Left colon (tissue), 2 donors: ENCODE measurements around the gene GSTM5. TPM values are rescaled to one million over a fixed set of nuclear protein-coding genes. Genes with fewer than 3 reads are reported as not detected.
"Not testable (repeated sequence)": the region's sequence is repeated elsewhere in the genome, so short reads cannot be mapped to it uniquely, and the experiment has no call there.

Experiments
- ATAC-seq: fragments of 200-7000 bp; cut with Tn5 transposase; one replicate; pipeline ENCODE4 v1.9.1; 2020; ENCODE audit warnings: mild to moderate bottlenecking, moderate library complexity
- DNase-seq, 2 donors: peaks; one replicate each; pipeline ENCODE4 v3.0.0-alpha.2; 2020
- intact Hi-C, 2 donors: fragments of 100-400 bp; cut with DNase I in 1 of 2; cut with micrococcal nuclease in 1 of 2; formaldehyde crosslinking; loops; one replicate each; pipeline versions ENCODE4 v1.11.2 to v1.14.0; 2022; cut with DNase I, micrococcal nuclease
- total RNA-seq, 2 donors: library from RNA; stranded (reverse); fragmentation: NEBNext Ultra II Directional; extraction: Animal tissue kit (Norgen Biotek cat#: 25700); gene quantifications; one replicate each; pipeline ENCODE4 v1.2.1, GENCODE V29; 2021
- donor health status: DM: no; HTN: no; CAD: no.
- donor health status: DM: yes; HTN: yes; CAD: no.

Gene GSTM5
- total RNA-seq, 2 donors from 2014 or later, result 0.73 to 5.1 TPM

DNA sequence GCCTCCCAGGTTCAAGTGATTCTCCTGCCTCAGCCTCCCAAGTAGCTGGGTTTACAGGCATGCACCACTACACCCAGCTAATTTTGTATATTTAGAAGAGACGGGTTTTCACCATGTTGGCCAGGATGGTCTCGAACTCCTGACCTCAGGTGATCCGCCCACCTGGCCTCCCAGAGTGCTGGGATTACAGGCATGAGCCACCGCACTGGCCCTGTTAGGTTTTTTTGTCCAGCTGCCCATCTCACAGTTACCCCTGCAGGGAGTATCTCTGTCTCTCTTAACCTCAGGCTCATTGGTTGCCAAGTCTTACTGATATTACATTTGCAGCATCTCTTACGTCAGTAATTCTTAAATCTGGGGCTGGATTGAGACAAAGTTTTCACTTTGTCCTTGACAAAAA is 44.3 kb downstream of the GSTM5 start:
- ATAC-seq, DNase-seq, intact Hi-C loops: not testable (repeated sequence)

GRCh38 chr1:109756848-109757521 is 44.9 kb downstream of the GSTM5 start:
- ATAC-seq, result no peak
- intact Hi-C loops, result no loop called here
- DNase-seq, result no peak

GRCh38 chr1:109757936-109758786 is 46.1 kb downstream of the GSTM5 start:
- ATAC-seq, result no peak
- intact Hi-C loops, result no loop called here
- no peak for DNase-seq

DNA sequence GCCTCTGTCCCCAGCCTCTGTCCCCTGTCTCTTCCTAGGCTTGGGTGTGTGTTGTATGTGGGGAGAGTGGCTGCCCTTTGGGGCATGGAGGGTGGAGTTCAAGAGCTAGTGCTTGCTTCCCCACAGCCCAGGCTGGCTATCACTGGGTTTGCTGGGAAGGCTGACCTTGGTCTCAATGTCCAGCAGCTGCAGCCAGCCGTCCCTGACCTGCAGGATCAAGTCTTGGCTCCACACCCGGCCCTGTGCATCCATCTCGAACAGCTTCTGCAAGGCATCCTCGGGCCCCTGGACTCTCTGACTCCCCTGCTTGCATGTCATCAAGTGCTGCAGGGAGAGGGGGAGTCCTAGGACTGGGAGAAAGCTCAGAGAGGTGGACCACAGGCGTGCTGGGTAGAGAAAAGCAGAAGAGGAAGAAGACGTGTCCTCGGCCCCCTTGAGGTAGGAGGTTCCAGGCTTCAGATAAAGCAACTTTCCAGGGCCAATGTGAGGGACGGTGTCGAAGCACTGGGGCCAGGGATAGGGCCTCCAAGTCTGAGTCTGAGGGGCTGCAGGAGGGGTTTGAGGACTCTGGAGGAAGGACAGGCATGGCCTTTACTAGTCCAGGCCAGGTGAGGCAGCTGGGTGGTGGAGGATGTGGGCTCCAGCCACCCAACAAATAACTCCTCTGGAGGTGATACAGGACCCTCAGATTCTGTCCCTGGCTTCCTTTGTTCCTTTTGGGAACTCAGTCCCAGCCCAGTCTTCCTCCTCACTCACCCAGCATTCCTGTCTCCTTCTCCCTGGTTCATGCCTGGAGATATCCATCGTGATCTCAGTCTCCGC is 47.7 kb downstream of the GSTM5 start:
- intact Hi-C loops, result no loop called here
- ATAC-seq, result no peak
- DNase-seq, result peak in 1 of 2 donors; percentile 11

DNA sequence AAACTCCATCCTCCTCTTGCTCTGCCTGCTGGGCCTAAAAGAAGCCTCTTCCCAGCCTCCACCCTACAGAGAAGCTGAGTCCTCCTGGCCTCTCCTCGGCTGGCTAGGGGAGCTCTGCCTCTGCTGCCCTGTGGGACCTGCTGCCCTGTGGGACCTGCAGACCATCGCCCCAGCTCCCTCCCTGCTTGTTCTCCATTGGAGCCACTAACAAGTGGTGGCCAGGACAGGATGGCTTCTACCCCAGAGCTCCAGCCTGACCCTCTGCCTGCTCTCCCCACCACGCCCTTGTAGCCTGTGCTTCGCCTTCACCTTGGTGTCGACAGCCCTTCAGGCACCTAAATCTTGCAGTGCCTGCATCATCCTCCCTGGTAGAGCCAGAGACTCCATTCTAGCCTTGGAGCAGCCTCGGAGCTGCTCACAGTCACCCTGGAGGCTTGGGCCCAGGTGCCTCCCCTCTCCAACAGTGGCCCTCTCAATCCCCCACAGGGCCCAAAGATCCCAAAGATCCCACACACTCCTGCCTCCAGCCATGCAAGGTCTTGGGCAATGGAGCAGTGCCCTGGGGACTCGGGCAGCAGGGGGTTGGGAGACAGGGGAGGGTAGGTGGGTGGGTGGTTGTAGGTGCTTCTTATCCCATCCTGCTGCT is 48.7 kb downstream of the GSTM5 start:
- intact Hi-C loops, result no loop called here
- DNase-seq, result peak in 1 of 2 donors; percentile 21
- no peak for ATAC-seq

- DNase-seq, result peak in 1 of 2 donors; percentile 46
- intact Hi-C loops, result no loop called here
Observed at GRCh38 chr1:109761227-109762038, 49.4 kb downstream of the GSTM5 start.

DNA sequence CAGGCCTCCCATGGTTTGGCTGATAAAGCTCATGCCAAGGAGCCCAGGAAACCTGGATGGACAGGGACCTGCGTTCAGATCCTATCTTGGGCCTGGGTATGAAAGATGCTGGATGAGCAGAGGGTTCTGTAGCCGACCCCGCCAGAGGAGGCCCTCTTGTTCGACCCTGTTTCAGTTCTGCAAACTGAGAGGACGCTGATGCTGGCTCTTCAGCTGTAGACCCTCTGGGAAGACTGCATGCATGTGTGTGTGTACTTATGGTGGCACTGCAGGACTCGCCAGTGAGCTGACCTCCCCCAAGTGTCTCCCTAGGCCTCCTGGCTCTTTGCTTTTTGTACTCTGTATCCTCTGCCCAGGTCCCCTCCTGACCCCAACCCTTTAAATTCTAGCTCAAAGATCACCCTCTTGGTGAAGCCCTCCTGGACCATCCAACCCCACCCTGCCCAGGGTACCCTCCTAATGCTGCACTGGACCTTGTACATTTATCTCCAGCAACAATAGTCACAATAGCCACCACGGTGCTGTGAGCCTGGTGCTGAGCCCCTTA is 50.1 kb downstream of the GSTM5 start:
- ATAC-seq, result no peak
- intact Hi-C loops, result no loop called here
- peak in 1 of 2 donors; percentile 23 for DNase-seq

More at GRCh38 chr1:109761227-109762038, 49.4 kb downstream of the GSTM5 start:
- ATAC-seq, result no peak

GRCh38 chr1:109762821-109763645 is 51.0 kb downstream of the GSTM5 start:
- ATAC-seq, result peak; percentile 58
- intact Hi-C loops, result no loop called here
- DNase-seq, result peak; percentile 50 to 63

DNA sequence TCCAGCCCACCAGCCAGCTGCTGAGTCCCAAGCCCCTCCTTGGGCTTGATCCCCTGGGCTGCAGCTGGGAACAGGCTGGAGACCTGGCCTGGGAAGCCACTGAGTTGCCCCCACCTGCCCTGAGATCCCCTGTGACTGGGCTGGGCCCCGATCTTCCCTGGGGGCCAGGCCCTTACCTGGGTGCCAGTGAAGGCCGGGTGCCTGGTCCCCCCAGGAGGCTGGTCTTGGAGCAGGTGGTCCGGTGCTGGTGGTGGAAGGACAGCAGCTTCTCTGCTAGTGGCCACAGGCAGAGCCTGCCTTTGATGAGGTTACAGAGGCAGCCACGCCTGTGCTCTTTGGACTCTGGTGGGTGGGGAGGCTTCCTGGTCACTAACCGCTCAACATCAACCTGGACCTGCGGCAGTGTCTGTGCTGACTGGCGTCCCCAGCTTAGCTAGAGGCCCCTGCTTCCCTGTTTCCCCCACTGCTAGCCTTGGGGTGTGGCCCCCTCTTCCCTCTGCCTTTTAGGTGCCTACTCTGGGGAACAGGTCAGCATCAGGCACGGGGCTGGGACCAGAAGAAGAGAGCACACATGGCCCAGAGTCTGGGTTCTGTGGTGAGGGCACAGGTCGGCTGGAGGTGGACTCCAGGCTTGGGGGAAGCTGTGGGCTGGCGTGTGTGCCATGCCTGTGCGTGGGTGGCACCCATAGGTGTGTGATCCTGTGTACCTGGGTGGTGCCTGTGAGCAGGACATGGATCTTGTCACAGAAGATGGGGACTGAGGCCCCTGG is 51.8 kb downstream of the GSTM5 start, which contains the start of gene EPS8L3:
EPS8L3 (minus strand) TSS at position 278 of the 770 bp plus-strand sequence. CDS start 2,174 bp downstream, outside the sequence.
- DNase-seq (peak; percentile 94), ATAC-seq (peak; percentile 83)
- intact Hi-C loops, result no loop called here

- intact Hi-C loops, result no loop called here
- DNase-seq, result peak in 1 of 2 donors; percentile 28
- no peak for ATAC-seq
Observed at GRCh38 chr1:109764561-109765482, 52.8 kb downstream of the GSTM5 start.

DNA sequence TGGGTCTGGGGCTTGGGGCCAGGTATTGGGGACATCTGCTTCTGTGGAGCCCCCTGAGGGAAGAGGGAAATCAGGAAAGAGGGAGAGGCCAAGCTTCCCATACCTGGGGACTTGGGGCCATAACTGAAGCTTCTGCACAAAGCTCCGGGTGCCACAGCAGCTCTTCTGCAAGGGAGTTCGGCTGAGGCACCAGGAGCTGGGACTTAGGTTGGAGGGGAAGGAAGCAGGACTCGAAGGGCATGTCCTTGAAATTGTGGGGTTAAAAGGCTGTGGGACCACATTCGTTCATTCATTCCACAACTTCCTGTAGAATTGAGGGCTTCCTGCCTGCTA is 53.4 kb downstream of the GSTM5 start:
- peak in 1 of 2 donors; percentile 26 for DNase-seq

GRCh38 chr1:109765896-109766615 is 54.0 kb downstream of the GSTM5 start:
- ATAC-seq, result peak; percentile 55
- peak; percentile 66 to 78 for DNase-seq
- intact Hi-C loops, result no loop called here

More for the DNA sequence above, 53.4 kb downstream of the GSTM5 start:
- no peak for ATAC-seq
- intact Hi-C loops, result no loop called here

DNA sequence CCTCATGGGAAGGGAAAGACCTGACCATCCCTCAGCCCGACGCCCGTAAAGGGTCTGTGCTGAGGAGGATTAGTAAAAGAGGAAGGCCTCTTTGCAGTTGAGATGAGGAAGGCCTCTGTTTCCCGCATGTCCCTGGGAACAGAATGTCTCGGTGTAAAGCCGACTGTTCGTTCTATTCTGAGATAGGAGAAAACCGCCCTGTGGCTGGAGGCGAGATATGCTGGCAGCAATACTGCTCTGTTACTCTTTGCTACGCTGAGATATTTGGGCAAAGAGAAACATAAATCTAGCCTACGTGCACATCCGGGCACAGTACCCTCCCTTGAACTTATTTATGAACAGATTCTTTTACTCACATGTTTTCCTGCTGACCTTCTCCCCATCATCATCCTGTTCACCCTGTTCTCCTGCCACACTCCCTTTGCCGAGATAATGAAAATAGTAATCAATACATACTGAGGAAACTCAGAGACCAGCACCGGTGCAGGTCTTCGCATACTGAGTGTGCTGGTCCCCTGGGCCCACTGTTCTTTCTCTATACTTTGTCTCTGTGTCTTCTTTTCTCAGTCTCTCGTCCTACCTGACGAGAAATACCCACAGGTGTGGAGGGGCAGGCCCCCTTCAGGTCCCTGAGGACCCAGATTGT is 55.1 kb downstream of the GSTM5 start:
- peak in 1 of 2 donors; percentile 19 for DNase-seq
- intact Hi-C loops, ATAC-seq: not testable (repeated sequence)
